GM18858 (cell line): ENCODE measurements around the gene SYNDIG1.

ENCODE experiments used
- ATAC-seq: cut with Tn5 transposase; IDR thresholded peaks from one replicate; pipeline ENCODE4 v1.9.1; 2021; ENCODE audit not compliant: unreplicated experiment

The SYNDIG1 gene

GRCh38 chr20:24469116-24469893, at the start of gene SYNDIG1:
TSS of gene SYNDIG1 (plus strand) at chr20:24469629. CDS start at chr20:24543098, 73,469 bp downstream.
- no peak for ATAC-seq

- ATAC-seq, result no peak
Measured at GRCh38 chr20:24419786-24420185, 49.6 kb upstream of the SYNDIG1 start.

- no peak for ATAC-seq
Measured at GRCh38 chr20:24420567-24420966, 48.9 kb upstream of the SYNDIG1 start.

- ATAC-seq, result no peak
Measured at GRCh38 chr20:24421071-24421470, 48.4 kb upstream of the SYNDIG1 start.

- no peak for ATAC-seq
Measured at GRCh38 chr20:24422091-24422760, 47.2 kb upstream of the SYNDIG1 start.

- ATAC-seq, result no peak
Measured at GRCh38 chr20:24423390-24424313, 45.8 kb upstream of the SYNDIG1 start.

GRCh38 chr20:24425523-24426135, 43.8 kb upstream of the SYNDIG1 start:
- no peak for ATAC-seq

GRCh38 chr20:24431279-24432045, 38.0 kb upstream of the SYNDIG1 start:
- no peak for ATAC-seq

- ATAC-seq, result no peak
Measured at GRCh38 chr20:24432046-24432442, 37.4 kb upstream of the SYNDIG1 start.

GRCh38 chr20:24436160-24436559, 33.3 kb upstream of the SYNDIG1 start:
- no peak for ATAC-seq

- no peak for ATAC-seq
Measured at GRCh38 chr20:24437196-24438082, 32.0 kb upstream of the SYNDIG1 start.

- no peak for ATAC-seq
Measured at GRCh38 chr20:24438331-24438730, 31.1 kb upstream of the SYNDIG1 start.

- ATAC-seq, result no peak
Measured at GRCh38 chr20:24439737-24440387, 29.6 kb upstream of the SYNDIG1 start.

GRCh38 chr20:24441661-24442060, 27.8 kb upstream of the SYNDIG1 start:
- no peak for ATAC-seq

- ATAC-seq, result no peak
Measured at GRCh38 chr20:24442909-24443308, 26.5 kb upstream of the SYNDIG1 start.

GRCh38 chr20:24443436-24443835, 26.0 kb upstream of the SYNDIG1 start:
- ATAC-seq, result no peak

- ATAC-seq, result no peak
Measured at GRCh38 chr20:24444526-24445190, 24.8 kb upstream of the SYNDIG1 start.

GRCh38 chr20:24445510-24446170, 23.8 kb upstream of the SYNDIG1 start:
- ATAC-seq, result no peak
